ENCODE results near the gene PRKCE. TPM values are rescaled to one million over a fixed set of nuclear protein-coding genes. Genes with fewer than 3 reads are reported as not detected.

PRKCE gene
- 16.0 and 30.7 TPM in 2 replicates for total RNA-seq

GRCh38 chr2:45651415-45652089, at the start of gene PRKCE:
PRKCE (plus strand) TSS chr2:45651675.

GRCh38 chr2:45611020-45611859, 40.2 kb upstream of the PRKCE start, which contains the start of gene SRBD1:
SRBD1 (minus strand) TSS chr2:45611267; CDS start chr2:45605441, 5,826 bp downstream.

Other genes starting within 250 kb of the PRKCE start
- 18.8 and 33.4 TPM in 2 replicates for gene SRBD1, start 40.4 kb upstream of the PRKCE start, total RNA-seq